NCI-H446 treated with DMSO at 0.1 percent for 48 hours (cell line): Measurements from ENCODE around the gene COL6A1.

Experiments
- DNase-seq: peaks from one replicate; lab custom pipeline; 2025; lab: John Stamatoyannopoulos, UW

COL6A1 gene

GRCh38 chr21:45983649-45983965 lies 2.0 kb downstream of the COL6A1 start:
- no peak for DNase-seq

- DNase-seq: no peak
Observed at GRCh38 chr21:45983981-45984551, 2.5 kb downstream of the COL6A1 start.

GRCh38 chr21:45984584-45985095 lies 3.1 kb downstream of the COL6A1 start:
- DNase-seq: no peak

GRCh38 chr21:45985471-45986315 lies 4.1 kb downstream of the COL6A1 start:
- DNase-seq: no peak

GRCh38 chr21:45986316-45987051 lies 4.9 kb downstream of the COL6A1 start:
- no peak for DNase-seq

GRCh38 chr21:45987121-45987711 lies 5.6 kb downstream of the COL6A1 start:
- DNase-seq: no peak

GRCh38 chr21:45988366-45989347 lies 7.1 kb downstream of the COL6A1 start:
- no peak for DNase-seq

- DNase-seq: no peak
Observed at GRCh38 chr21:45989355-45990048, 7.9 kb downstream of the COL6A1 start.

GRCh38 chr21:45990049-45990711 lies 8.6 kb downstream of the COL6A1 start:
- DNase-seq: no peak

- no peak for DNase-seq
Observed at GRCh38 chr21:45990741-45991605, 9.4 kb downstream of the COL6A1 start.

- no peak for DNase-seq
Observed at GRCh38 chr21:45991606-45992300, 10.2 kb downstream of the COL6A1 start.

GRCh38 chr21:45992301-45993209 lies 11.0 kb downstream of the COL6A1 start:
- no peak for DNase-seq

GRCh38 chr21:45993210-45994085 lies 11.9 kb downstream of the COL6A1 start:
- no peak for DNase-seq

GRCh38 chr21:45994086-45994661 lies 12.6 kb downstream of the COL6A1 start:
- no peak for DNase-seq

GRCh38 chr21:45994759-45995685 lies 13.5 kb downstream of the COL6A1 start:
- DNase-seq: no peak
